Measurements from ENCODE around the gene SMAD6.

SMAD6 gene

DNA sequence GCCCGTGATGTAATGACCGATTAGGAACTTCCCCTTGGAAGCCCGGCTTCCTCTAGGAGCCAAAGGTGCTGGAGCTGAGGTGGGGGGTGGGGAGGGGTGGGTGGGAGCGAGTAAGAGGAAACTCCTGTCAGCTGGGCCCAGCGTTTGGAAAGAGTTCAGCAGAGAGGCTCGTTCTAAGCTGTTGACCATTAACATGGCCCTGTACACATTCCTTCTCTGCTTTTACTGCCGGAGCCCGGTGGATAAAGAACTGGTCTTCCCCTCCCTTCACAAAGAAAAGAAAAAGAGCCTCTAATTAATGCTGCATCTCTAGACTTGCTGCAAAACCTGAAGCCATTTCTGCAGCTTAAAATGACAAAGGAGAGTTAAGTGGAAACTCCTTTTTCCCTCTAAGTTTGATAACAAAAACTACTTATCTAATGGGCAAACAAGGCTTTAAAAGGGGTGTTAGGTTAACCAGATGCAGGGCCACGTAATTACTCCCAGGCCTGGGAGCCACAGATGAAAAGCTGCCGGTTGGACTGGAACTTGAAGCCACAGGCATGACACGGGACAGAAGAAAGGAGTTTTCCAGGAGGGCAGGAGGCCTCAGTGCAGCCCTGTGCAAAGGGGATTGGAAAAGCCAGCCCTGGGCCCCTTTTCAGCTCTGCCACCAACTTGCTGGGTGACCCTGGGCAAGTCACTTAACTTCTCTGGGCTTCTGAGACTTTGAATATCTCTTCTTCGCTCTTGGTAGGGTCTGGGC lies 71.3 kb downstream of the SMAD6 start:
- POLR2A ChIA-PET = interaction anchor here (1.0 to 2.5 kb wide), 3 partner anchors 16 to 72 kb away, joined by 3 to 6 read pairs (median 3); partner anchors contain the start of gene SMAD6

GRCh38 chr15:66774001-66774814 lies 72.2 kb downstream of the SMAD6 start:
- Histone ChIP-seq H3K4me3 (ENCODE audit: low read depth, low read length) (no peak overlapping the region), H3K27ac (ENCODE audit: extremely low read depth, low read depth, low read length) (no peak overlapping the region), H3K4me1 (ENCODE audit: control insufficient read depth, insufficient read depth, low read length) (peaks cover 23% of the 10 kb centered on the region), H3K36me3 (ENCODE audit: control insufficient read depth in 2 of 2, insufficient read depth in 1 of 2, low read length in 2 of 2) (peaks cover 0 to 44% of the 10 kb centered on the region in 2 experiments; a peak in 1 of 3 replicates), H3K9me3 (ENCODE audit: control insufficient read depth, insufficient read depth, low read depth, low read length) (no peaks in the 10 kb centered on the region)
- ChIA-PET POLR2A (interaction anchor here (1.1 kb wide), 1 partner anchor 71 kb away, joined by 3 read pairs; no protein-coding TSS in a partner anchor), CTCF (interaction anchor here (0.6 to 7.0 kb wide), 49 partner anchors 9 to 1361 kb away, joined by 3 to 76 read pairs (median 4); partner anchors contain the start of gene SMAD6)
- TF ChIP-seq ZBTB20 (tag by site-specific recombination; IDR thresholded peaks at IDR 0.05) (peak; percentile 53; the same call in 1 of the 2 replicates), ZNF529 (tag by site-specific recombination; IDR thresholded peaks at IDR 0.05; ENCODE audit: insufficient replicate concordance) (no peak), ZNF10 (tag by site-specific recombination; IDR thresholded peaks at IDR 0.05) (no peak), ZNF654 (tag by site-specific recombination; IDR thresholded peaks at IDR 0.05; ENCODE audit: low read depth) (peak; percentile 76), ZNF138 (tag by site-specific recombination; IDR thresholded peaks at IDR 0.05; ENCODE audit: borderline replicate concordance) (no peak), PRDM2 (tag by site-specific recombination; IDR thresholded peaks at IDR 0.05; ENCODE audit: borderline replicate concordance) (no peak), YY1 (tag by site-specific recombination; IDR thresholded peaks at IDR 0.05) (no peak), ZNF677 (tag by site-specific recombination; IDR thresholded peaks at IDR 0.05) (no peak), ZFP69B (tag by site-specific recombination; IDR thresholded peaks at IDR 0.05) (peak; percentile 62; the same call in 1 of the 2 replicates), ZNF292 (tag by site-specific recombination; IDR thresholded peaks at IDR 0.05; ENCODE audit: borderline replicate concordance, low read depth) (no peak), ZNF174 (tag by site-specific recombination; IDR thresholded peaks at IDR 0.05) (no peak), BCL11A (tag by site-specific recombination; IDR thresholded peaks at IDR 0.05; ENCODE audit: low read depth) (peak; percentile 31; the same call in 1 of the 2 replicates), ZNF391 (tag by site-specific recombination; IDR thresholded peaks at IDR 0.05; ENCODE audit: borderline replicate concordance, low read depth) (0 out of 2 replicates have a peak, but pooled peaks have one; percentile 45)
- TF ChIP-seq, protein P1, sequence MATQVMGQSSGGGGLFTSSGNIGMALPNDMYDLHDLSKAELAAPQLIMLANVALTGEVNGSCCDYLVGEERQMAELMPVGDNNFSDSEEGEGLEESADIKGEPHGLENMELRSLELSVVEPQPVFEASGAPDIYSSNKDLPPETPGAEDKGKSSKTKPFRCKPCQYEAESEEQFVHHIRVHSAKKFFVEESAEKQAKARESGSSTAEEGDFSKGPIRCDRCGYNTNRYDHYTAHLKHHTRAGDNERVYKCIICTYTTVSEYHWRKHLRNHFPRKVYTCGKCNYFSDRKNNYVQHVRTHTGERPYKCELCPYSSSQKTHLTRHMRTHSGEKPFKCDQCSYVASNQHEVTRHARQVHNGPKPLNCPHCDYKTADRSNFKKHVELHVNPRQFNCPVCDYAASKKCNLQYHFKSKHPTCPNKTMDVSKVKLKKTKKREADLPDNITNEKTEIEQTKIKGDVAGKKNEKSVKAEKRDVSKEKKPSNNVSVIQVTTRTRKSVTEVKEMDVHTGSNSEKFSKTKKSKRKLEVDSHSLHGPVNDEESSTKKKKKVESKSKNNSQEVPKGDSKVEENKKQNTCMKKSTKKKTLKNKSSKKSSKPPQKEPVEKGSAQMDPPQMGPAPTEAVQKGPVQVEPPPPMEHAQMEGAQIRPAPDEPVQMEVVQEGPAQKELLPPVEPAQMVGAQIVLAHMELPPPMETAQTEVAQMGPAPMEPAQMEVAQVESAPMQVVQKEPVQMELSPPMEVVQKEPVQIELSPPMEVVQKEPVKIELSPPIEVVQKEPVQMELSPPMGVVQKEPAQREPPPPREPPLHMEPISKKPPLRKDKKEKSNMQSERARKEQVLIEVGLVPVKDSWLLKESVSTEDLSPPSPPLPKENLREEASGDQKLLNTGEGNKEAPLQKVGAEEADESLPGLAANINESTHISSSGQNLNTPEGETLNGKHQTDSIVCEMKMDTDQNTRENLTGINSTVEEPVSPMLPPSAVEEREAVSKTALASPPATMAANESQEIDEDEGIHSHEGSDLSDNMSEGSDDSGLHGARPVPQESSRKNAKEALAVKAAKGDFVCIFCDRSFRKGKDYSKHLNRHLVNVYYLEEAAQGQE (tag by site-specific recombination; IDR thresholded peaks at IDR 0.05) = no peak

More for the DNA sequence above, 71.3 kb downstream of the SMAD6 start:
- no peaks in the 10 kb centered on the region for H3K9me3 ChIP-seq (ENCODE audit: control insufficient read depth, insufficient read depth, low read depth, low read length)
- H3K27ac ChIP-seq (ENCODE audit: extremely low read depth, low read depth, low read length) = no peak overlapping the region
- peaks cover 20% of the 10 kb centered on the region for H3K4me1 ChIP-seq (ENCODE audit: control insufficient read depth, insufficient read depth, low read length)
- peaks cover 0 to 41% of the 10 kb centered on the region in 2 experiments; a peak in 1 of 3 replicates for H3K36me3 ChIP-seq (ENCODE audit: control insufficient read depth in 2 of 2, insufficient read depth in 1 of 2, low read length in 2 of 2)
- TF ChIP-seq ZNF585B (tag by site-specific recombination; IDR thresholded peaks at IDR 0.05) (no peak), ZNF768 (tag by site-specific recombination; IDR thresholded peaks at IDR 0.05) (peak; percentile 84), WT1 (tag by site-specific recombination; IDR thresholded peaks at IDR 0.05) (0 out of 2 replicates have a peak, but pooled peaks have one; percentile 10), ZBTB1 (tag by site-specific recombination; IDR thresholded peaks at IDR 0.05) (no peak), ZNF521 (tag by site-specific recombination; IDR thresholded peaks at IDR 0.05) (no peak)
- TF ChIP-seq, protein P2, sequence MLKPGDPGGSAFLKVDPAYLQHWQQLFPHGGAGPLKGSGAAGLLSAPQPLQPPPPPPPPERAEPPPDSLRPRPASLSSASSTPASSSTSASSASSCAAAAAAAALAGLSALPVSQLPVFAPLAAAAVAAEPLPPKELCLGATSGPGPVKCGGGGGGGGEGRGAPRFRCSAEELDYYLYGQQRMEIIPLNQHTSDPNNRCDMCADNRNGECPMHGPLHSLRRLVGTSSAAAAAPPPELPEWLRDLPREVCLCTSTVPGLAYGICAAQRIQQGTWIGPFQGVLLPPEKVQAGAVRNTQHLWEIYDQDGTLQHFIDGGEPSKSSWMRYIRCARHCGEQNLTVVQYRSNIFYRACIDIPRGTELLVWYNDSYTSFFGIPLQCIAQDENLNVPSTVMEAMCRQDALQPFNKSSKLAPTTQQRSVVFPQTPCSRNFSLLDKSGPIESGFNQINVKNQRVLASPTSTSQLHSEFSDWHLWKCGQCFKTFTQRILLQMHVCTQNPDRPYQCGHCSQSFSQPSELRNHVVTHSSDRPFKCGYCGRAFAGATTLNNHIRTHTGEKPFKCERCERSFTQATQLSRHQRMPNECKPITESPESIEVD (tag by site-specific recombination; IDR thresholded peaks at IDR 0.05) = peak; percentile 72
- no peak overlapping the region for H3K4me3 ChIP-seq (ENCODE audit: low read depth, low read length)
- CTCF ChIA-PET = interaction anchor here (0.6 to 7.0 kb wide), 40 partner anchors 8 to 1360 kb away, joined by 3 to 76 read pairs (median 4); no protein-coding TSS in a partner anchor
